Subcutaneous adipose tissue (tissue), 4 donors: Measurements from ENCODE around the gene BLM. TPM values are rescaled to one million over a fixed set of nuclear protein-coding genes. Genes with fewer than 3 reads are reported as not detected.

Source experiments
- CTCF ChIP-seq: fragments of 450-650 bp; IDR thresholded peaks from one replicate; pipeline ENCODE4 v1.5.1; 2016; ENCODE audit warnings: low read depth, mild to moderate bottlenecking, control low read depth, antibody characterized with exemption, moderate library complexity
- total RNA-seq, 4 donors: library from RNA; depleted of rRNA; stranded (reverse); fragments of >200 nt; gene quantifications; one replicate each; pipeline ENCODE4 v1.1.0, GENCODE V29; 2016

Gene BLM
- total RNA-seq, 4 donors from 2014 or later: 2.4 to 13.6 (median 6.8) TPM

GRCh38 chr15:90826886-90827435 lies 109.8 kb downstream of the BLM start:
- no peak for TF ChIP-seq CTCF

DNA sequence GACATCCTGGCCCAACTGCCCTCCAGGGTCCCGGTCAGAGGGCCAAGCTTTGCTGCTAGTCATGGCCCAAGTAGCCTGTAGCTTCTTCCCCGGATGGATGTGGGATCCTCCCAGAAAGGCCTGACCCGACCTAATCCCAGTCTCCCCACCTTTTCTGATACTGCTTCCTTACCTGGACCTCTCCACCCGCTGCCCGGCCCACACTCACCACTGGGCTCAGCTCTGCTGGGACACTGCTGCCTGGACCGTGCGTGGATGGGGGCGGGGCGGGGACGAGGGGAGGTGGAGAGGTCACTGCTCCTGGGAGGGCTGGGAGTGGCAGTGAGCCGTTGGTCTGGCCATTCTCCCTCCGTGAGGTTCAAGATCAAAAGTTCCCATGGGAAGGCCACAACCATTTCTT lies 111.0 kb downstream of the BLM start:
- TF ChIP-seq CTCF: no peak

GRCh38 chr15:90829126-90829525 lies 112.0 kb downstream of the BLM start:
- TF ChIP-seq CTCF: no peak

GRCh38 chr15:90829942-90830440 lies 112.8 kb downstream of the BLM start:
- TF ChIP-seq CTCF: no peak

DNA sequence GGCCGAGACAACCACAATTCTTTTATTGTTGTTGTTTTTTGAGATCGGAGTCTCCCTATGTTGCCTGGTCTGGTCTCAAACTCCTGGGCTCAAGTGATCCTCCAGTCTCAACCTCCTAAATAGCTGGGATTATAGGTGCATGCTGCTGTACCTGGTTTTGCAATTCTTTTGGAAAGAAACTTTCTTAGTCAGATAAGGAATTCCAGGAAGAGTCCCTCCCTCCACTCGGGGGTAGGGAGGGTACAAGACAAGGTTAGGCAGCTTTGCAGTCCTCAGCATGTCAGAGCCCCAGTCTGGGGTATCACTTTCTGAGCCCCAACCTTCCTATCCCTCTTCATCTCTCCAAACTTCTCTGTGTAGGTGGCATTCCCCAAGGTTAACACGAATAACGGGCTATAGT lies 117.5 kb downstream of the BLM start:
- no peak for TF ChIP-seq CTCF

DNA sequence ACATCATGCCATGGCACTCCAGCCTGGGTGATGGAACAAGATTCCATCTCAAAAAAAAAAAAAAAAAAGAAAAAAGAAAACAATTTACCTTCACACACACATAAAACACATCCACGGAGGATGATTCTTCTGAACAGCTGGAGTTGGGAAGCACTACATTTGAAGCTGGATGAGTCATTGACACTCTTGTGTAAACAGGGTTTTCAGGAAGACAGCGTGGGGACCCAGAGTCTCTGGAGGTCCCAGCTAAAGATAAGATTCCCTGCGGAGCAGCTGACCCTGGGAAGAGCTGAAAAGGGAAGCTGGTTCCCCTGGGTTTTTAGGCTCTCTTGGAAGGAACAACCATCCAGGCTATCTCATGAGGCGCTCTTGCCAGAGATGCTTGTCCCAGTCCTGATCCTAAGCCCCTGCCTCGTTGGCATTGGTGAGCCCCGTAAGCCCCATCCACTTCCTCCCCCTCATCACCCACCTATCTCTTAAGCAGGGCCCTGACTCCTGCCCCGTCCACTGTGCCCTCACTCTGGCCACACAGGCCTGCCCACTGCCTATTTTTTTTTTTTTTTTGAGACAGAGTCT lies 119.2 kb downstream of the BLM start:
- TF ChIP-seq CTCF: no peak

GRCh38 chr15:90837094-90837493 lies 119.9 kb downstream of the BLM start:
- TF ChIP-seq CTCF: no peak
